K562 (cell line): ENCODE results near the gene SDHAF1. TPM values are rescaled to one million over a fixed set of nuclear protein-coding genes. Genes with fewer than 3 reads are reported as not detected.

Source experiments
- ATF6 ChIP-seq: sonication (generic); formaldehyde crosslinking; IDR thresholded peaks from 2 replicates; pipeline ENCODE4 v1.4.0; 2020; ENCODE audit warnings: mild to moderate bottlenecking, missing genetic modification reagents
- BMI1 ChIP-seq: fragments of 150-350 bp; IDR thresholded peaks from 2 replicates; pipeline ENCODE4 v1.6.1; 2014; ENCODE audit warnings: low read length
- HDAC2 ChIP-seq: fragments of 450-650 bp; IDR thresholded peaks from 2 replicates; pipeline ENCODE4 v1.6.1; 2016; ENCODE audit warnings: mild to moderate bottlenecking
- JUND ChIP-seq, 2 experiments: IDR thresholded peaks; 2 replicates in 1 of 2; 3 replicates in 1 of 2; pipeline ENCODE4 v1.6.1; 2011; ENCODE audit warnings: borderline replicate concordance in 2 of 2, low read depth in 2 of 2, low read length in 2 of 2, improper control_type of control experiment in 1 of 2, missing biosample characterization in 1 of 2, missing genetic modification characterization in 1 of 2, missing genetic modification reagents in 1 of 2
- MLX ChIP-seq, 2 experiments: fragments of 450-650 bp in 1 of 2; sonication (generic) in 1 of 2; formaldehyde crosslinking; conservative IDR thresholded peaks; 2 replicates each; pipeline versions ENCODE4 v1.4.0 to v1.8.1; 2020 to 2022; ENCODE audit warnings: mild to moderate bottlenecking in 1 of 2, missing genetic modification reagents in 1 of 2
- RAD21 ChIP-seq, 2 experiments: fragments of 250-450 bp in 1 of 2; fragments of 450-650 bp in 1 of 2; sonication (Bioruptor Pico) in 1 of 2; formaldehyde crosslinking in 1 of 2; IDR thresholded peaks in 1 of 2; conservative IDR thresholded peaks in 1 of 2; 2 replicates each; pipeline versions ENCODE4 v1.4.0 to v1.8.0; 2020 to 2022; ENCODE audit warnings: mild to moderate bottlenecking in 2 of 2, moderate library complexity in 1 of 2
- RNF2 ChIP-seq: sonication (generic); IDR thresholded peaks from 2 replicates; pipeline ENCODE4 v1.6.1; 2016
- SP1 ChIP-seq: sonication (generic); formaldehyde crosslinking; IDR thresholded peaks from 2 replicates; pipeline ENCODE4 v1.8.1; 2022; ENCODE audit warnings: mild to moderate bottlenecking, missing genetic modification reagents
- STAT6 ChIP-seq: sonication (generic); formaldehyde crosslinking; IDR thresholded peaks from 2 replicates; pipeline ENCODE4 v1.8.1; 2023; ENCODE audit warnings: mild to moderate bottlenecking, missing genetic modification reagents
- TAF1 ChIP-seq: IDR thresholded peaks from 2 replicates; pipeline ENCODE4 v1.6.1; 2011; ENCODE audit warnings: mild to moderate bottlenecking, low read length, moderate library complexity; ENCODE audit not compliant: insufficient read depth, control insufficient read depth, severe bottlenecking; ENCODE audit errors: extremely low read depth
- TAF7 ChIP-seq: fragments of 450-650 bp; IDR thresholded peaks from 2 replicates; pipeline ENCODE4 v1.6.1; 2016; ENCODE audit warnings: missing genetic modification characterization, missing compliant biosample characterization
- TCF15 ChIP-seq: fragments of 250-450 bp; sonication (Bioruptor Pico); IDR thresholded peaks from 2 replicates; pipeline ENCODE4 v1.8.0; 2022; ENCODE audit warnings: moderate library complexity, mild to moderate bottlenecking, inconsistent platforms
- ZFX ChIP-seq: sonication (generic); formaldehyde crosslinking; IDR thresholded peaks from 2 replicates; pipeline ENCODE4 v1.8.0; 2022; ENCODE audit warnings: mild to moderate bottlenecking, missing genetic modification reagents, moderate library complexity
- ZNF609 ChIP-seq: sonication (generic); formaldehyde crosslinking; IDR thresholded peaks from 2 replicates; pipeline ENCODE4 v1.8.1; 2023; ENCODE audit warnings: missing genetic modification reagents, mild to moderate bottlenecking, borderline replicate concordance
- ZSCAN32 ChIP-seq: fragments of 450-650 bp; formaldehyde crosslinking; IDR thresholded peaks from 2 replicates; pipeline ENCODE4 v1.4.0; 2020; ENCODE audit warnings: mild to moderate bottlenecking, moderate library complexity
- polyA plus RNA-seq, 8 experiments: library from polyadenylated mRNA; depleted of rRNA in 4 of 8; stranded (reverse) in 5 of 8; unstranded in 3 of 8; fragments of >200 nt; fragmentation: Nextera tagmentation in 2 of 8; fragmentation: Illumina TruSeq in 1 of 8; extraction: Ambion mirVana in 2 of 8; extraction: Trizol in 1 of 8; gene quantifications; 2 replicates each; pipeline versions ENCODE4 v1.2.1 to v1.2.3, GENCODE V29; 2011 to 2014; ENCODE audit warnings: inconsistent platforms in 1 of 8, missing spikeins in 1 of 8
- total RNA-seq, 7 experiments: library from RNA; depleted of rRNA in 6 of 7; stranded (reverse); fragments of >200 nt in 6 of 7; fragmentation: Illumina TruSeq in 2 of 7; extraction: Trizol in 2 of 7; gene quantifications; 2 replicates each; pipeline versions ENCODE4 v1.2.1 to v1.2.3, GENCODE V29; 2011 to 2021; ENCODE audit warnings: low replicate concordance in 1 of 7

Gene SDHAF1
- total and polyA plus RNA-seq, 9 of the 15 experiments (the other 6 are each of a cell fraction or from before 2014, with no cell fraction given), result 0.42 to 55.7 (median 18.8) TPM

GRCh38 chr19:35988824-35989223 is 6.2 kb upstream of the SDHAF1 start (continued):
- TF ChIP-seq ZNF609 (CRISPR knock-in tag) (no peak), ZFX (CRISPR knock-in tag) (no peak), TAF1 (no peak), SP1 (no peak), BMI1 (no peak), HDAC2 (no peak), JUND (IDR thresholded peaks at IDR 0.05; ENCODE audit: borderline replicate concordance, low read depth, low read length) (no peak), JUND (tag; IDR thresholded peaks at IDR 0.05; ENCODE audit: borderline replicate concordance, low read depth, low read length) (no peak), TAF7 (tag) (no peak), ATF6 (CRISPR knock-in tag) (no peak), TCF15 (no peak), RNF2 (no peak), RAD21 (CRISPR knock-in tag; conservative IDR thresholded peaks at IDR 0.05 in 1 of 2, IDR thresholded peaks at IDR 0.05 in 1 of 2) (no peak), ZSCAN32 (CRISPR knock-in tag) (no peak), STAT6 (CRISPR knock-in tag) (no peak), MLX (CRISPR knock-in tag; conservative IDR thresholded peaks at IDR 0.05) (no peak)
